H9 (cell line): Measurements from ENCODE around the gene SPOUT1. TPM values are rescaled to one million over a fixed set of nuclear protein-coding genes. Genes with fewer than 3 reads are reported as not detected.

Source experiments
- DNase-seq: peaks from one replicate; pipeline ENCODE4 v3.0.0-alpha.2; 2017
- H2AFZ ChIP-seq: one replicate; pipeline ENCODE4 v1.6.1; 2013; ENCODE audit warnings: mild to moderate bottlenecking, low read length, control low read depth, moderate library complexity
- H2AK5ac ChIP-seq: 2 replicates; pipeline ENCODE4 v1.6.1; 2013; ENCODE audit warnings: low read length, control low read depth, mixed read lengths; ENCODE audit not compliant: insufficient read length
- H2BK120ac ChIP-seq: one replicate; pipeline ENCODE4 v1.6.1; 2013; ENCODE audit warnings: low read depth, mild to moderate bottlenecking, low read length, control low read depth, inconsistent platforms; ENCODE audit not compliant: poor library complexity, severe bottlenecking
- H2BK12ac ChIP-seq: 2 replicates; pipeline ENCODE4 v1.6.1; 2013; ENCODE audit warnings: low read length, control low read depth, mixed read lengths, low read depth; ENCODE audit not compliant: insufficient read length
- H2BK15ac ChIP-seq: 2 replicates; pipeline ENCODE4 v1.6.1; 2013; ENCODE audit warnings: low read depth, low read length, control low read depth
- H2BK20ac ChIP-seq: one replicate; pipeline ENCODE4 v1.6.1; 2013; ENCODE audit warnings: low read depth, mild to moderate bottlenecking, low read length, control low read depth, inconsistent platforms; ENCODE audit not compliant: poor library complexity, severe bottlenecking
- H2BK5ac ChIP-seq: 2 replicates; pipeline ENCODE4 v1.6.1; 2013; ENCODE audit warnings: low read length, control low read depth, mixed read lengths; ENCODE audit not compliant: insufficient read length
- H3K14ac ChIP-seq: 2 replicates; pipeline ENCODE4 v1.6.1; 2013; ENCODE audit warnings: low read length, control low read depth; ENCODE audit not compliant: insufficient read depth
- H3K18ac ChIP-seq: 2 replicates; pipeline ENCODE4 v1.6.1; 2013; ENCODE audit warnings: low read depth, mild to moderate bottlenecking, mixed read lengths, low read length, control low read depth; ENCODE audit not compliant: insufficient read length
- H3K23ac ChIP-seq: 2 replicates; pipeline ENCODE4 v1.6.1; 2013; ENCODE audit warnings: low read length, control low read depth, mixed read lengths, low read depth; ENCODE audit not compliant: insufficient read length
- H3K23me2 ChIP-seq: 2 replicates; pipeline ENCODE4 v1.6.1; 2013; ENCODE audit warnings: low read depth, mild to moderate bottlenecking, mixed read lengths, low read length, control low read depth; ENCODE audit not compliant: insufficient read length, poor library complexity, severe bottlenecking
- H3K27ac ChIP-seq: 2 replicates; pipeline ENCODE4 v1.5.1; 2013; ENCODE audit warnings: low read length, control low read depth, mixed read lengths, low read depth; ENCODE audit not compliant: insufficient read length
- H3K27me3 ChIP-seq: 2 replicates; pipeline ENCODE4 v1.6.1; 2013; ENCODE audit warnings: low read length, control low read depth, inconsistent platforms; ENCODE audit not compliant: insufficient read depth
- H3K4ac ChIP-seq: 2 replicates; pipeline ENCODE4 v1.6.1; 2013; ENCODE audit warnings: low read depth, mild to moderate bottlenecking, control low read depth, inconsistent platforms, low read length, moderate library complexity
- H3K4me1 ChIP-seq: 2 replicates; pipeline ENCODE4 v1.6.1; 2013; ENCODE audit warnings: low read length, control low read depth, inconsistent platforms; ENCODE audit not compliant: insufficient read depth
- H3K4me2 ChIP-seq: 2 replicates; pipeline ENCODE4 v1.6.1; 2013; ENCODE audit warnings: low read length, control low read depth, mixed read lengths; ENCODE audit not compliant: insufficient read length, insufficient read depth
- H3K56ac ChIP-seq: 2 replicates; pipeline ENCODE4 v1.6.1; 2013; ENCODE audit warnings: low read depth, mild to moderate bottlenecking, mixed read lengths, low read length, control low read depth; ENCODE audit not compliant: insufficient read length
- H3K79me1 ChIP-seq: 2 replicates; pipeline ENCODE4 v1.6.1; 2013; ENCODE audit warnings: low read depth, mild to moderate bottlenecking, moderate library complexity, low read length, control low read depth, inconsistent platforms; ENCODE audit not compliant: insufficient read depth, poor library complexity, severe bottlenecking
- H3K79me2 ChIP-seq: 2 replicates; pipeline ENCODE4 v1.6.1; 2013; ENCODE audit warnings: low read length, control low read depth, inconsistent platforms; ENCODE audit not compliant: insufficient read depth
- H3K9ac ChIP-seq: 2 replicates; pipeline ENCODE4 v1.6.1; 2013; ENCODE audit warnings: low read length, control low read depth, mixed read lengths; ENCODE audit not compliant: insufficient read length; ENCODE audit errors: extremely low read depth
- H3K9me3 ChIP-seq: one replicate; pipeline ENCODE4 v1.6.1; 2013; ENCODE audit warnings: low read depth, low read length, inconsistent platforms; ENCODE audit not compliant: control insufficient read depth
- H3T11ph ChIP-seq: one replicate; pipeline ENCODE4 v1.6.1; 2013; ENCODE audit warnings: mild to moderate bottlenecking, low read length, control low read depth, inconsistent platforms
- H4K20me1 ChIP-seq: one replicate; pipeline ENCODE4 v1.6.1; 2013; ENCODE audit not compliant: control insufficient read depth, insufficient read length, insufficient read depth
- H4K5ac ChIP-seq: 2 replicates; pipeline ENCODE4 v1.6.1; 2013; ENCODE audit warnings: low read depth, mild to moderate bottlenecking, mixed read lengths, low read length, control low read depth; ENCODE audit not compliant: insufficient read length
- H4K8ac ChIP-seq: replicated peaks from 2 replicates; pipeline ENCODE4 v1.6.1; 2013; ENCODE audit warnings: low read length, control low read depth, mixed read lengths, low read depth; ENCODE audit not compliant: insufficient read length
- H4K91ac ChIP-seq: 2 replicates; pipeline ENCODE4 v1.6.1; 2013; ENCODE audit warnings: low read depth, mild to moderate bottlenecking, moderate library complexity, mixed read lengths, low read length, control low read depth; ENCODE audit not compliant: insufficient read length
- H3K27ac Mint-ChIP-seq, 3 experiments: 2 replicates in 2 of 3; 3 replicates in 1 of 3; pipeline ENCODE4 v1.8.0; 2020 to 2021; ENCODE audit warnings: mixed read lengths in 3 of 3, mild to moderate bottlenecking in 1 of 3, moderate library complexity in 1 of 3
- H3K27me3 Mint-ChIP-seq: 2 replicates; pipeline ENCODE4 v1.8.0; 2021; ENCODE audit warnings: low read depth, mild to moderate bottlenecking, moderate library complexity, mixed read lengths
- H3K36me3 Mint-ChIP-seq, 3 experiments: 2 replicates in 2 of 3; 3 replicates in 1 of 3; pipeline ENCODE4 v1.8.0; 2020 to 2021; ENCODE audit warnings: low read depth in 3 of 3, mixed read lengths in 3 of 3; ENCODE audit not compliant: insufficient read depth in 1 of 3
- H3K4me1 Mint-ChIP-seq, 2 experiments: 2 replicates each; pipeline ENCODE4 v1.8.0; 2020; ENCODE audit warnings: mixed read lengths in 2 of 2
- H3K4me3 Mint-ChIP-seq, 2 experiments: 2 replicates in 1 of 2; 3 replicates in 1 of 2; pipeline ENCODE4 v1.8.0; 2020 to 2021; ENCODE audit warnings: mild to moderate bottlenecking in 2 of 2, mixed read lengths in 2 of 2, moderate library complexity in 1 of 2
- H3K9me3 Mint-ChIP-seq, 2 experiments: 2 replicates in 1 of 2; 3 replicates in 1 of 2; pipeline ENCODE4 v1.8.0; 2020; ENCODE audit warnings: mild to moderate bottlenecking in 2 of 2, mixed read lengths in 2 of 2, moderate library complexity in 1 of 2
- WGBS: extraction: QIAGEN DNeasy Blood & Tissue Kit; methylation state at CpG from one replicate; pipeline ENCODE4 v1.1.7; 2013; ENCODE audit warnings: missing lambda C conversion rate, low lambda C conversion rate, mixed read lengths; ENCODE audit not compliant: insufficient read length; ENCODE audit errors: extremely low coverage; 5-methylcytosine and 5-hydroxymethylcytosine counted together
- total RNA-seq: library from RNA; stranded (reverse); gene quantifications from 2 replicates; pipeline ENCODE4 v1.2.1, GENCODE V29; 2021
- TF ChIP-seq, protein P1 (sequence below): fragments of 200-600 bp; sonication (generic); conservative IDR thresholded peaks from 3 replicates; pipeline ENCODE4 v1.8.0; 2021; ENCODE audit warnings: antibody characterized with exemption, mild to moderate bottlenecking

Gene SPOUT1
- total RNA-seq, 1 experiment from 2014 or later, result 86.3 TPM

DNA sequence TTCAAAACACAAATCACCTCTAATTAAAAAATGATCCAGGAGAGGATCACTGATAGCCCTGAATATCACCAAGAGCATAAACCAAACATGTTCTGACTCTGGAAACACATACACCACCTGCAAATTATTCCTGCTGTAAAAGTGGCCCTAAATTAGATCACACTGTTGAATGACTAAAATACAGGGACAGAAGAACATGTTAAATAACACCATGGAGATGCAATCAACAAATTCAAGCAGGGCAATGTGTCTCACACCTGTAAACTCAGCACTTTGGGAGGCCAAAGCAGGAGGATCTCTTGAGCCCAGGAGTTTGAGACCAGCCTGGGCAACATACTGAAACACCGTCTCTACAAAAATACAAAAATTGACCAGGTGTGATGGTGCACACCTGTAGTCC, 18.2 kb upstream of the SPOUT1 start:
- H4K91ac ChIP-seq, result no peak overlapping the region
- no peak overlapping the region for H2BK20ac ChIP-seq
- H3K27ac Mint-ChIP-seq, result no peak overlapping the region; a peak in 1 of 7 replicates
- no peak overlapping the region for H3K18ac ChIP-seq
- no peak overlapping the region for H2AFZ ChIP-seq
- H4K20me1 ChIP-seq, result no peaks in the 10 kb centered on the region
- H3K27ac ChIP-seq, result no peak overlapping the region
- H4K8ac ChIP-seq, result no peak overlapping the region
- no peak overlapping the region for H3K23ac ChIP-seq
- no peak overlapping the region for H2BK120ac ChIP-seq
- H3K4me3 Mint-ChIP-seq, result no peak overlapping the region
- no peaks in the 10 kb centered on the region for H3K23me2 ChIP-seq
- H3K4me1 Mint-ChIP-seq, result peaks cover 4 to 5% of the 10 kb centered on the region in 2 experiments; a peak in 2 of 4 replicates
- H3K79me1 ChIP-seq, result no peaks in the 10 kb centered on the region
- H3K4me2 ChIP-seq, result no peak overlapping the region
- H2BK12ac ChIP-seq, result no peak overlapping the region
- DNase-seq, result no peak
- peaks cover 21 to 22% of the 10 kb centered on the region in 2 experiments for H3K9me3 Mint-ChIP-seq
- no peak overlapping the region for H4K5ac ChIP-seq
- H3K9me3 ChIP-seq, result no peaks in the 10 kb centered on the region
- no peaks in the 10 kb centered on the region for H3K4me1 ChIP-seq
- H2BK15ac ChIP-seq, result no peak overlapping the region
- no peaks in the 10 kb centered on the region for H3K79me2 ChIP-seq
- H3K27me3 Mint-ChIP-seq, result no peaks in the 10 kb centered on the region
- H2AK5ac ChIP-seq, result no peak overlapping the region
- no peak overlapping the region for H3K4ac ChIP-seq
- no peak overlapping the region for H3K14ac ChIP-seq
- H3K9ac ChIP-seq, result no peak overlapping the region
- no peaks in the 10 kb centered on the region for H3K27me3 ChIP-seq
- TF ChIP-seq, protein P1, sequence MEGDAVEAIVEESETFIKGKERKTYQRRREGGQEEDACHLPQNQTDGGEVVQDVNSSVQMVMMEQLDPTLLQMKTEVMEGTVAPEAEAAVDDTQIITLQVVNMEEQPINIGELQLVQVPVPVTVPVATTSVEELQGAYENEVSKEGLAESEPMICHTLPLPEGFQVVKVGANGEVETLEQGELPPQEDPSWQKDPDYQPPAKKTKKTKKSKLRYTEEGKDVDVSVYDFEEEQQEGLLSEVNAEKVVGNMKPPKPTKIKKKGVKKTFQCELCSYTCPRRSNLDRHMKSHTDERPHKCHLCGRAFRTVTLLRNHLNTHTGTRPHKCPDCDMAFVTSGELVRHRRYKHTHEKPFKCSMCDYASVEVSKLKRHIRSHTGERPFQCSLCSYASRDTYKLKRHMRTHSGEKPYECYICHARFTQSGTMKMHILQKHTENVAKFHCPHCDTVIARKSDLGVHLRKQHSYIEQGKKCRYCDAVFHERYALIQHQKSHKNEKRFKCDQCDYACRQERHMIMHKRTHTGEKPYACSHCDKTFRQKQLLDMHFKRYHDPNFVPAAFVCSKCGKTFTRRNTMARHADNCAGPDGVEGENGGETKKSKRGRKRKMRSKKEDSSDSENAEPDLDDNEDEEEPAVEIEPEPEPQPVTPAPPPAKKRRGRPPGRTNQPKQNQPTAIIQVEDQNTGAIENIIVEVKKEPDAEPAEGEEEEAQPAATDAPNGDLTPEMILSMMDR, result no peak
- H3K36me3 Mint-ChIP-seq, result peaks cover 22 to 25% (median 25%) of the 10 kb centered on the region in 3 experiments
- WGBS, result no CpG with 5 or more reads among the region's 1 CpG
- H3T11ph ChIP-seq, result no peak overlapping the region
- H2BK5ac ChIP-seq, result no peak overlapping the region
- no peak overlapping the region for H3K56ac ChIP-seq
